NT2/D1 (cell line): ENCODE results near the gene RUNX1.

Source experiments
- YY1 ChIP-seq: IDR thresholded peaks from 2 replicates; pipeline ENCODE4 v1.6.1; 2011; ENCODE audit not compliant: insufficient read length, insufficient read depth
- ZNF274 ChIP-seq: IDR thresholded peaks from 2 replicates; pipeline ENCODE4 v1.6.1; 2011; ENCODE audit warnings: mild to moderate bottlenecking, low read depth, low read length

- no peak for TF ChIP-seq YY1
- TF ChIP-seq ZNF274: no peak
Measured at GRCh38 chr21:34814529-34814951, 234.6 kb downstream of the RUNX1 start.
